Spinal cord (tissue), 10 donors: ENCODE results near the gene OTUD7B. TPM values are rescaled to one million over a fixed set of nuclear protein-coding genes. Genes with fewer than 3 reads are reported as not detected.
"Not testable (repeated sequence)": the region's sequence is repeated elsewhere in the genome, so short reads cannot be mapped to it uniquely, and the experiment has no call there.

Source experiments
- DNase-seq, 6 donors: peaks; one replicate each; pipeline versions ENCODE4 v3.0.0 to v3.0.0-alpha.2; 2013 to 2015; ENCODE audit warnings: low spot score in 6 of 6, low read depth in 4 of 6
- H3K27ac ChIP-seq: one replicate; pipeline ENCODE4 v1.5.1; 2013; ENCODE audit warnings: low read depth, low read length, control low read depth
- H3K27me3 ChIP-seq: one replicate; pipeline ENCODE4 v1.6.1; 2013; ENCODE audit warnings: low read length; ENCODE audit not compliant: control insufficient read depth, insufficient read depth
- H3K36me3 ChIP-seq: one replicate; pipeline ENCODE4 v1.6.1; 2013; ENCODE audit warnings: low read length; ENCODE audit not compliant: control insufficient read depth, insufficient read depth
- H3K4me1 ChIP-seq: one replicate; pipeline ENCODE4 v1.6.1; 2013; ENCODE audit warnings: low read length; ENCODE audit not compliant: control insufficient read depth, insufficient read depth
- H3K4me3 ChIP-seq: one replicate; pipeline ENCODE4 v1.5.1; 2013; ENCODE audit warnings: low read depth, low read length, control low read depth
- H3K9me3 ChIP-seq: one replicate; pipeline ENCODE4 v1.6.1; 2013; ENCODE audit warnings: low read length; ENCODE audit not compliant: control insufficient read depth, insufficient read depth
- WGBS: methylation state at CpG from one replicate; pipeline ENCODE4 v1.1.5; 2013; ENCODE audit warnings: missing lambda C conversion rate; ENCODE audit not compliant: insufficient coverage; 5-methylcytosine and 5-hydroxymethylcytosine counted together
- polyA plus RNA-seq, 2 donors: library from polyadenylated mRNA; unstranded; fragments of 120-200 nt; gene quantifications; one replicate each; pipeline ENCODE4 v1.2.1, GENCODE V29; 2013; ENCODE audit not compliant: insufficient read length in 2 of 2
- total RNA-seq, 2 donors: library from RNA; depleted of rRNA in 1 of 2; stranded (reverse); fragments of 120-200 nt in 1 of 2; fragments of >200 nt in 1 of 2; gene quantifications; one replicate each; pipeline versions ENCODE4 v1.2.3 to v1.2.4, GENCODE V29; 2013 to 2014
- donor health status: healthy.

Gene OTUD7B
- total and polyA plus RNA-seq, 4 donors: 14.4 to 17.2 (median 14.8) TPM

DNA sequence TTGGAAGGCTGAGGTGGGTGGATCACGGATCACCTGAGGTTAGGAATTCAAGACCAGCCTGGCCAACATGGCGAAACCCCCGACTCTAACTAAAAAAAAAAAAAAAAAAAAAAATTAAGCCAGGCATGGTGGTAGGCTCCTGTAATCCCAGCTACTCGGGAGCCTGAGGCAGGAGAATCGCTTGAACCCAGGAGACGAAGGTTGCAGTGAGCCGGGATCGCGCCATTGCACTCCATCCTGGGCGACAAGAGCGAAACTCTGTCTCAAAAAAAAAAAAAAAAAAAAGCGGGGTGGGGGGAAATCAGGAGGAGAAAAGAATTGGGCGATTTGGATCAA lies 71.9 kb downstream of the OTUD7B start:
- Histone ChIP-seq H3K4me1 (peaks cover 16% of the 10 kb centered on the region), H3K27ac (peak overlapping the region; percentile 51)
- no CpG with 5 or more reads among the region's 13 CpGs for WGBS
- not testable (repeated sequence) for DNase-seq, H3K9me3 ChIP-seq, H3K36me3 ChIP-seq, H3K4me3 ChIP-seq, H3K27me3 ChIP-seq

DNA sequence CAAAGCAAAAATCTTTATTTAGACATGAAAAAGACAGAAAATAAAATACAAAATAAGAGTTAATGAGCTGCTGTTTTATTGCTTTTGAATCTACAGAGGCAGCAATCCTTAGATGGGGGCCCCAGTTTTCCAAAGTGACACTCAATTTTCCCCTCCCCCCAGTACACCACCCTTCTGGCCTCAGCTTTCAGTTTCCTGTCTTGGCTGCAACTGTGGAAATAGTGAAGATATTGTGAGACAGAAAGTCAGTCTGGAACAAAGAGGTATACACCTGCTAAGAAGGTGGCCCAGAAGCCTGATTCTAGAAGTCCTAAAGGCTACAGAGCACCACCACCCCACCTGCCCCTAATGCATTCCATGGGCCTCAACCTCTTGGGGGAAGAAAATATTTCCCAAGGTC lies 72.8 kb downstream of the OTUD7B start:
- H3K27ac ChIP-seq: no peak overlapping the region
- H3K9me3 ChIP-seq: no peaks in the 10 kb centered on the region
- H3K4me3 ChIP-seq: no peak overlapping the region
- no peaks in the 10 kb centered on the region for H3K27me3 ChIP-seq
- H3K4me1 ChIP-seq: peaks cover 16% of the 10 kb centered on the region
- H3K36me3 ChIP-seq: peaks cover 9% of the 10 kb centered on the region
- DNase-seq: no peak

DNA sequence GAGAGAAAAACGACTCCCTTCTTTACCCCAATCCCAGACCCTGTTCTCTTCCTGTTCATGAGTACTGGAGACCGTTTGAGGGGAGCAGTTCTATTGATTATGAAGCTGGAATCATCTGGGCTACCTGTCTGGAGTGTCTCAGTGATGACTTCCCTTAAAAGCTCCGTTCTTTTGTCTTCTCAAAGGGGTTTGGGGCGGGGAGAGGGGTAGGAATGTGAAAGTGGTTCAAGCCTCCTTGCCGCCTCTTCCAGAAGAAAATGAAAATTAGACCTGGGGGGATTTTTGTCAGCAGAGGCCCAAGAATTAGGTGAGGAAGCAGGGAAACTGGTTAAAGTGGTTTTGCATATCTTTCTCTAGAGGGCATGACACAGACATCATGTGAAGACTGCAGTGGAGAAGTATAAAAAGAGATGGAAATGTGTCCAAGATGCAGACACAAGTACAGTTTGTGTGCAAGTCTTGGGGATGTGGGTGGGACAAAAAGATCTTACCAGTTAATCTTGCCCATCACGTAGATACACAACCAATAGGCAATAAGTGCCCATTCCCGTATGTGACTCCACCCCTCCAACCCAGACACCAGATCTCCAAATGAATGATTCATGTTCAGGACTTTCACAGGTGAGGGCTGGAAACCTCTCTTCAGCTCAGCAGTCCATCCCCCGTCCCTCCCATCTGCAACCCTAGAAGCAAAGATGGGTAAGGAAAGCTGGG lies 73.4 kb downstream of the OTUD7B start:
- Histone ChIP-seq H3K27me3 (no peaks in the 10 kb centered on the region), H3K4me1 (peaks cover 16% of the 10 kb centered on the region), H3K36me3 (peaks cover 9% of the 10 kb centered on the region), H3K4me3 (peak overlapping the region; percentile 77), H3K9me3 (no peaks in the 10 kb centered on the region), H3K27ac (peak overlapping the region; percentile 16)
- DNase-seq: peak in 1 of 6 donors; percentile 8
- 2% methylated on average over 4 of the region's 8 CpGs for WGBS

DNA sequence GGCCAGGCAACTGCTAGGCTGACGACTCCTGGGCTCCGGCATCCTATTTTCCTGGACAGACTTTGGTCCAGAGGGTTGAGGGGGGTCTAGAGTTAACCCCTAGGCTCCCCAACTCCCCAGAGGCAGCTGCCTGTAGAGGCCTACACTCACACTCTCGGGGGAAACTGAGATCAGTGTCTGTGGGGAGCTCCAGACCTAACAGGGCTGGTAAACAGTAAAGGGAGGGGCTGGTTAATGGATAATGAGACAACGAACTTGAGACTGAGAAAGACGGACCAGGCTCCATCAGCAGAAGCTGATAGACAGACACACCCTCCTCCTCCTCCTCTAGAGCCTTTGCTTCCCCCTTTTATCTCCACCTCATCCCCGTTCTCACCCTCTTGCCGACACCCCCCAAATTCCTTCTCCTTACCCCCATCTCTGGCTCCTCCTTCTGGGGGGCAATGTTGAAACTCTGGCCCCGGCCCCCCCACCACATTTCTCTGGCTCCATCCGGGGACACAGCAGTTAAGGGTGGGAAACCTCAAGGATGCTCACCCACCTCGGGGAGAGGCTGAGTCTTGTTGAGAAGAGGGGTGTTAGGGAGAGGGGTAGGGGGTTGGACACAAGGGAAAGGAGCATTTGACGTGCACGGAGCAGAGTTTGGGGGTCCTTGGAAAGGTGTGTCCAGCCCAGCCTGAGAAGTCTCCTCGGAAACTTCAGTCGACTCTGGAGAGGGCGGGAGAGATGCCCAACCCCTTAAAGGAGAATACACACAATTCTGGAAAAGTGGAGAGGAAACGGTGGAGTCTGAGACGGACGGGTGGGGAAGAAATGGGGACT lies 74.1 kb downstream of the OTUD7B start, which contains the start of gene MTMR11:
TSS of gene MTMR11 (minus strand) at position 710 of the 822 bp plus-strand sequence. CDS start at position 478, 232 bp downstream.
- H3K27ac ChIP-seq: peak within 1 kb of the TSS; percentile 16
- peaks cover 16% of the 10 kb centered on the region for H3K4me1 ChIP-seq
- 6% methylated on average over 5 of the region's 18 CpGs for WGBS
- peak within 1 kb of the TSS; percentile 77 for H3K4me3 ChIP-seq
- DNase-seq: peak in 2 of 6 donors; percentile 17 to 64
- peaks cover 9% of the 10 kb centered on the region for H3K36me3 ChIP-seq
- no peaks in the 10 kb centered on the region for H3K27me3 ChIP-seq
- no peaks in the 10 kb centered on the region for H3K9me3 ChIP-seq

DNA sequence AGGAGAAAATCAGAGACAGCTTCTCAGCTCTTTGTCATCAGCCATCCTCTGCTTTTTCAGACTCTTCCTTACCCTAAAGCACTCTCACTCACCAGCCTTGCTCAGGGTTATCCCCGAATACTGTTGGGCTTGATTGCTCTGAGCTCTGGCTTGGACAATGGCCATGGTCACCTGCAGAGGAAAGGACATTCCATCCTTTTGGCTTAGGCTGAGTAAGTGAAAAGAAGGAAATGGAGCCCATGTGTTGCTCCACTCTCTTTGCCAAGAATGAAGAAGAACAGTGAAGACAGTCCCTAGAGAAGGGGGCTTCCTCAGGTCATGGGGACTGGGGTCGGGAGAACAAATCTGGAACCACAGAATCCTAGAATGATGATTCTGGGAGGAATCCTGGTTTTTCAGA lies 76.2 kb downstream of the OTUD7B start:
- H3K9me3 ChIP-seq: no peaks in the 10 kb centered on the region
- H3K4me3 ChIP-seq: no peak overlapping the region
- peaks cover 16% of the 10 kb centered on the region for H3K4me1 ChIP-seq
- WGBS: 100% methylated on average over 2 of the region's 2 CpGs
- H3K27ac ChIP-seq: no peak overlapping the region
- peaks cover 12% of the 10 kb centered on the region for H3K36me3 ChIP-seq
- DNase-seq: no peak
- H3K27me3 ChIP-seq: no peaks in the 10 kb centered on the region

DNA sequence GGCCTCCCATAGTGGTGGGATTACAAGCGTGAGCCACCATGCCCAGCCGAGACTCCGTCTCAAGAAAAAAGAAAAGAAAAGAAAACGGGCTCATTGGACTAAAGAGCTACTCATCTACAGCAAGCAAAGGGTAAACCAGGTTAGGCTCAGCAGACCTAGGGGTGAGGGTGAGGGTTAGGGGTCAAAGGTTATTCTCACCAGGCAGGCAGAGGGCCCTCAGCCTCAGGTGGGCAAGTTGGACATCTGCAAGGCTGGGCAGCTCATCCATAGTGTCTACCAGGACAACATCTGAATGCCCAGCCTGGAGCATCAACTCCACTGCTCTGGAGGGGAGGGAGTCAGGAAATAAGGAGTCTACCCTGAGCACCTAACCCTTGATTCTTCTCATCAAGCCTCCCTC lies 77.3 kb downstream of the OTUD7B start:
- H3K4me3 ChIP-seq: no peak overlapping the region
- no peak overlapping the region for H3K27ac ChIP-seq
- no peaks in the 10 kb centered on the region for H3K27me3 ChIP-seq
- H3K4me1 ChIP-seq: peaks cover 18% of the 10 kb centered on the region
- peaks cover 12% of the 10 kb centered on the region for H3K36me3 ChIP-seq
- DNase-seq: no peak
- H3K9me3 ChIP-seq: no peaks in the 10 kb centered on the region
- 90% methylated on average over 2 of the region's 4 CpGs for WGBS

DNA sequence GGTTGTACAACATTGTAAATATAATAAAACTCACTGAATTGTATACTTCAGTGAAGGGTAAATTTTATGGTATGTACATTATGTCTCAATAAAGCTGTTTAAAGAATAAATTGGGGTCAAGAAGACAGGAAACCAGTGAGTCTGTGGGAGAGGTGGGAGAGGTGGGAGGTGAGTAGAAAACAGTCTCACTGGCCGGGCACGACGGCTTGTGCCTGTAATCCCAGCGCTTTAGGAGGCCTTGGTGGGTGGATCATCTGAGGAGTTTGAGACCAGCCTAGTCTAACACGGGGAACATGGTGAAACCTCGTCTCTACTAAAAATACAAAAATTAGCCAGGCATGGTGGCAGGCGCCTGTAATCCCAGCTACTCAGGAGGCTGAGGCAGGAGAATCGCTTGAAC lies 78.1 kb downstream of the OTUD7B start:
- no peak for DNase-seq
- no peak overlapping the region for H3K4me3 ChIP-seq
- no peaks in the 10 kb centered on the region for H3K9me3 ChIP-seq
- 94% methylated on average over 4 of the region's 8 CpGs for WGBS
- peaks cover 17% of the 10 kb centered on the region for H3K4me1 ChIP-seq
- H3K36me3 ChIP-seq: peaks cover 12% of the 10 kb centered on the region
- no peak overlapping the region for H3K27ac ChIP-seq
- H3K27me3 ChIP-seq: no peaks in the 10 kb centered on the region

DNA sequence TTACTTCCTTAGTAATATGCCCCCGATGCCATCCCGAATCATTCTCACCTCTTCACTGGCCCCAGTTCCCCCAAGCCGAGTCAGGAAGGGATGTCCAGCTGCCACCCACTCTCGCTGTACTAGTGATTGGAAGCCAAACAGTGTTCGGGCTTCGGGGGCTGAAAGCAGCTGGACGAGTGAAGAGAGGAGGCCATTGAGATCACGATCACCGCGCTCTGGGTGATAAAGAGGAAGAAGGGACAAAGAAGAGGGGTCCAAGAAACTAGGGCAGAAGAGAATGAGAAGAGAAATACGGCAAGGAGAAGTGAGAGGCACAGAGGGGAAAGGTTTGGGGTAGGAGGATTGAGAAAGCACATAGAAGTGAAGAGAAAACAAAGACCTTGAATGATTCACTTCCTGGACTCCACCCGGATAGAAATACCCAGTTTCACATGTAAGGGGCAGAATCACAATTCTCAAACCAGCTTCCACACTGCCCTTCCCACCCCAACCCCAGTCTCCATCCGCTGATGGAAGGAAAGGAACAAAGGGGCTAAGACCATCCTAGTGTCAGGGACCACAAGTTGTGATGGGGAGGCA lies 79.2 kb downstream of the OTUD7B start:
- Histone ChIP-seq H3K4me1 (peaks cover 18% of the 10 kb centered on the region), H3K27me3 (no peaks in the 10 kb centered on the region), H3K4me3 (no peak overlapping the region), H3K9me3 (no peaks in the 10 kb centered on the region), H3K27ac (no peak overlapping the region), H3K36me3 (peaks cover 14% of the 10 kb centered on the region)
- WGBS: 80% methylated on average over 9 of the region's 13 CpGs
- DNase-seq: no peak

DNA sequence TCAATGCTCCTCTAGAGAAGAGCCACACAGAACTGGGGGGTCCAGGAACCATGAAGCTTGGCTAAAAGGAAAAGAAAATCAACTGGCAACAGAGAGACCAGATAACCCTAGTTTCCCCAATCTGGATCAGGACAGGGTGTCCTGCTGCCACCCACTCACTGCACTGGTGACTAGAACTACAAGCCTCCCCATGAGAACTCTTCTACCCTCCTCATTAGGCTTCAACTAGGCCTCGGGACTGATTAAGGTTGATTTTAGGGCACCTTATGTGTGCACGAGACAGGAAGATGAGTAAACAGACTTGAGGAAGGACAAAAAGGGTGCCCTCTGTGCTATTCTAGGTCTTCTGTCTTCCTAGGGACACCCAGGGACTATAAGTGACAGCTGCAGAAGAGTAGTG lies 80.7 kb downstream of the OTUD7B start:
- 100% methylated on average over 1 of the region's 2 CpGs for WGBS
- no peaks in the 10 kb centered on the region for H3K9me3 ChIP-seq
- H3K4me1 ChIP-seq: peaks cover 18% of the 10 kb centered on the region
- no peak overlapping the region for H3K27ac ChIP-seq
- no peaks in the 10 kb centered on the region for H3K27me3 ChIP-seq
- DNase-seq: no peak
- H3K36me3 ChIP-seq: peaks cover 28% of the 10 kb centered on the region
- no peak overlapping the region for H3K4me3 ChIP-seq
